ENCODE results near the gene JADE2. TPM values are rescaled to one million over a fixed set of nuclear protein-coding genes. Genes with fewer than 3 reads are reported as not detected.
A peak's percentile ranks its signal among the peaks of the same experiment; 100 is the strongest.
"Not testable (repeated sequence)": the region's sequence is repeated elsewhere in the genome, so short reads cannot be mapped to it uniquely, and the experiment has no call there.

The JADE2 gene
- total RNA-seq, 6 donors from 2014 or later: 51.5 to 102 (median 69.5) TPM

- Histone ChIP-seq H3K4me3 (no peak overlapping the region), H3K4me1 (peaks cover 30 to 55% (median 39%) of the 10 kb centered on the region in 4 donors), H3K36me3 (peaks cover 1 to 54% (median 32%) of the 10 kb centered on the region in 4 donors), H3K27ac (peak overlapping the region; percentile 76 to 92 (median 82)), H3K9me3 (no peaks in the 10 kb centered on the region), H3K27me3 (no peaks in the 10 kb centered on the region)
- TF ChIP-seq POLR2AphosphoS5 (IDR thresholded peaks at IDR 0.05): no peak
- no peak for TF ChIP-seq POLR2A (IDR thresholded peaks at IDR 0.05)
- TF ChIP-seq CTCF (IDR thresholded peaks at IDR 0.05): no peak
- TF ChIP-seq EP300 (IDR thresholded peaks at IDR 0.05): no peak
- DNase-seq: no peak
- 51 to 53% methylated on average over 5 to 7 of the region's 7 CpGs for WGBS, 2 donors
- ATAC-seq (ENCODE audit: low FRiP score in 2 of 2): no peak
These were observed 29.9 kb downstream of the JADE2 start for GRCh38 chr5:134555223-134555889.

GRCh38 chr5:134555890-134556311 is 30.4 kb downstream of the JADE2 start:
- Histone ChIP-seq H3K4me3 (no peak overlapping the region), H3K4me1 (peaks cover 31 to 50% (median 39%) of the 10 kb centered on the region in 4 donors), H3K36me3 (peaks cover 7 to 57% (median 37%) of the 10 kb centered on the region in 4 donors), H3K27me3 (no peaks in the 10 kb centered on the region), H3K9me3 (no peaks in the 10 kb centered on the region), H3K27ac (peak overlapping the region; percentile 76 to 92 (median 82))
- peak; percentile 44 to 74 for ATAC-seq (ENCODE audit: low FRiP score in 2 of 2)
- peak in 1 of 2 donors; percentile 66 for DNase-seq
- TF ChIP-seq CTCF (IDR thresholded peaks at IDR 0.05) (peak in 2 of 6 experiments; percentile 21 to 24), POLR2A (IDR thresholded peaks at IDR 0.05) (no peak), POLR2AphosphoS5 (IDR thresholded peaks at IDR 0.05) (peak; percentile 34 to 54)
- 21 to 45% methylated on average over 5 to 11 of the region's 11 CpGs for WGBS, 2 donors

GRCh38 chr5:134556588-134556987 is 31.1 kb downstream of the JADE2 start:
- H3K27me3 ChIP-seq; H3K4me3 ChIP-seq; ATAC-seq (ENCODE audit: low FRiP score in 2 of 2); H3K9me3 ChIP-seq; DNase-seq: not testable (repeated sequence)
- WGBS, 2 donors: 95 to 100% methylated on average over 3 of the region's 3 CpGs
- Histone ChIP-seq H3K36me3 (peaks cover 12 to 63% (median 42%) of the 10 kb centered on the region in 4 donors), H3K4me1 (peaks cover 37 to 45% (median 40%) of the 10 kb centered on the region in 4 donors), H3K27ac (peak overlapping the region in 1 of 4 donors; percentile 92)

GRCh38 chr5:134556994-134557393 is 31.5 kb downstream of the JADE2 start:
- no peak for ATAC-seq (ENCODE audit: low FRiP score in 2 of 2)
- H3K4me1 ChIP-seq: peaks cover 35 to 41% (median 40%) of the 10 kb centered on the region in 4 donors
- TF ChIP-seq EP300 (IDR thresholded peaks at IDR 0.05) (no peak), POLR2A (IDR thresholded peaks at IDR 0.05) (no peak), POLR2AphosphoS5 (IDR thresholded peaks at IDR 0.05) (no peak), CTCF (IDR thresholded peaks at IDR 0.05) (no peak)
- H3K36me3 ChIP-seq: peaks cover 16 to 63% (median 44%) of the 10 kb centered on the region in 4 donors
- no peaks in the 10 kb centered on the region for H3K9me3 ChIP-seq
- no peak overlapping the region for H3K4me3 ChIP-seq
- no peaks in the 10 kb centered on the region for H3K27me3 ChIP-seq
- peak overlapping the region in 1 of 4 donors; percentile 92 for H3K27ac ChIP-seq
- DNase-seq: no peak

- peaks cover 34 to 65% (median 56%) of the 10 kb centered on the region in 4 donors for H3K36me3 ChIP-seq
- DNase-seq (no peak), ATAC-seq (ENCODE audit: low FRiP score in 2 of 2) (no peak)
- TF ChIP-seq EP300 (IDR thresholded peaks at IDR 0.05) (no peak), POLR2A (IDR thresholded peaks at IDR 0.05) (no peak), POLR2AphosphoS5 (IDR thresholded peaks at IDR 0.05) (no peak), CTCF (IDR thresholded peaks at IDR 0.05) (no peak)
- peaks cover 23 to 32% (median 26%) of the 10 kb centered on the region in 4 donors for H3K4me1 ChIP-seq
- peak overlapping the region in 1 of 4 donors; percentile 5 for H3K27ac ChIP-seq
- no peaks in the 10 kb centered on the region for H3K9me3 ChIP-seq
- WGBS, 2 donors: 84 to 87% methylated on average over 4 to 7 of the region's 7 CpGs
- H3K4me3 ChIP-seq: no peak overlapping the region
- no peaks in the 10 kb centered on the region for H3K27me3 ChIP-seq
These were observed 34.2 kb downstream of the JADE2 start for GRCh38 chr5:134559672-134560071.

All from upper lobe of left lung (tissue), 6 donors.